IMR-90 (cell line): Measurements from ENCODE around the gene CYB561D2.

Source experiments
- FOS ChIP-seq: fragments of 150-350 bp; IDR thresholded peaks from 2 replicates; pipeline ENCODE4 v1.6.1; 2016; ENCODE audit warnings: low read depth, low read length
- POLR2A ChIP-seq: IDR thresholded peaks from 2 replicates; pipeline ENCODE4 v1.6.1; 2012; ENCODE audit warnings: mild to moderate bottlenecking, low read depth, low read length
- TF ChIP-seq, protein P1 (sequence below): conservative IDR thresholded peaks from 2 replicates; pipeline ENCODE4 v1.5.1; 2012; ENCODE audit warnings: mild to moderate bottlenecking, low read depth, low read length, improper control_type of control experiment

DNA sequence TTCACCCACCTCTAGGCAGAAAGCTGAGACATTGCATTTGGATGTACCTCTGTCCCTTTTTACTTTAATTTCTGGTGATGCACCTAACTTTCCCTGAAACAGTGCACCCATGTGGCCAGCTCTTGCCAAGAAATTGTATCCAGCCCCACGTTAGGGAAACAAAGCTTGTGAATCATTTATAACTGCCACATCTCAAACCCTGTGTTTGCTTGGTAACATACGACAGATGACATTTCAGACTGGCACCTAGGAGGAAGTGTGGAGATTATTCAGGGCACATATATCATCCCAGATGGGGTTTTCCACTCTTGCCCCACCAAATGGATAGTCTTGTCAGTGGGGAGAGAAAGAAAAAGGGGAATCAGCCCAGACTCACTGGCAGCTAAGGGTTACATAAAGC lies 2.1 kb downstream of the CYB561D2 start:
- TF ChIP-seq FOS, result no peak
- TF ChIP-seq, protein P1, sequence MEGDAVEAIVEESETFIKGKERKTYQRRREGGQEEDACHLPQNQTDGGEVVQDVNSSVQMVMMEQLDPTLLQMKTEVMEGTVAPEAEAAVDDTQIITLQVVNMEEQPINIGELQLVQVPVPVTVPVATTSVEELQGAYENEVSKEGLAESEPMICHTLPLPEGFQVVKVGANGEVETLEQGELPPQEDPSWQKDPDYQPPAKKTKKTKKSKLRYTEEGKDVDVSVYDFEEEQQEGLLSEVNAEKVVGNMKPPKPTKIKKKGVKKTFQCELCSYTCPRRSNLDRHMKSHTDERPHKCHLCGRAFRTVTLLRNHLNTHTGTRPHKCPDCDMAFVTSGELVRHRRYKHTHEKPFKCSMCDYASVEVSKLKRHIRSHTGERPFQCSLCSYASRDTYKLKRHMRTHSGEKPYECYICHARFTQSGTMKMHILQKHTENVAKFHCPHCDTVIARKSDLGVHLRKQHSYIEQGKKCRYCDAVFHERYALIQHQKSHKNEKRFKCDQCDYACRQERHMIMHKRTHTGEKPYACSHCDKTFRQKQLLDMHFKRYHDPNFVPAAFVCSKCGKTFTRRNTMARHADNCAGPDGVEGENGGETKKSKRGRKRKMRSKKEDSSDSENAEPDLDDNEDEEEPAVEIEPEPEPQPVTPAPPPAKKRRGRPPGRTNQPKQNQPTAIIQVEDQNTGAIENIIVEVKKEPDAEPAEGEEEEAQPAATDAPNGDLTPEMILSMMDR, result peak; percentile 31; the same call in 1 of the 2 replicates
- no peak for TF ChIP-seq POLR2A
